Mesenchymal stem cell (in vitro differentiated cells and primary cell): ENCODE measurements around the gene MIDN.

Experiments used
- DNase-seq: peaks from one replicate; pipeline ENCODE4 v3.0.0-alpha.2; 2013
- H2AFZ ChIP-seq: one replicate; pipeline ENCODE4 v1.6.1; 2013; ENCODE audit warnings: low read depth, mild to moderate bottlenecking, control low read depth, inconsistent platforms, low read length, moderate library complexity
- H2AK5ac ChIP-seq: 2 replicates; pipeline ENCODE4 v1.6.1; 2013; ENCODE audit warnings: low read length, moderate library complexity, mild to moderate bottlenecking, inconsistent platforms; ENCODE audit not compliant: severe bottlenecking
- H2BK120ac ChIP-seq: one replicate; pipeline ENCODE4 v1.6.1; 2013; ENCODE audit warnings: low read depth, mild to moderate bottlenecking, inconsistent platforms, low read length, moderate library complexity
- H2BK12ac ChIP-seq, 2 experiments: one replicate each; pipeline ENCODE4 v1.6.1; 2013; ENCODE audit warnings: inconsistent platforms in 2 of 2, low read length in 2 of 2, mild to moderate bottlenecking in 2 of 2, moderate library complexity in 2 of 2, control low read depth in 1 of 2
- H2BK15ac ChIP-seq: one replicate; pipeline ENCODE4 v1.6.1; 2013; ENCODE audit warnings: mild to moderate bottlenecking, low read depth, inconsistent platforms; ENCODE audit not compliant: poor library complexity, severe bottlenecking
- H2BK5ac ChIP-seq: 2 replicates; pipeline ENCODE4 v1.6.1; 2013; ENCODE audit warnings: low read depth, mild to moderate bottlenecking, low read length, control low read depth, inconsistent platforms; ENCODE audit not compliant: poor library complexity, severe bottlenecking
- H3K14ac ChIP-seq, 2 experiments: one replicate each; pipeline ENCODE4 v1.6.1; 2013; ENCODE audit warnings: inconsistent platforms in 2 of 2, low read length in 2 of 2, control low read depth in 1 of 2, mild to moderate bottlenecking in 1 of 2, moderate library complexity in 1 of 2
- H3K18ac ChIP-seq, 2 experiments: one replicate each; pipeline ENCODE4 v1.6.1; 2013; ENCODE audit warnings: inconsistent platforms in 2 of 2, low read length in 2 of 2, control low read depth in 1 of 2, low read depth in 1 of 2, mild to moderate bottlenecking in 1 of 2
- H3K23ac ChIP-seq, 2 experiments: one replicate each; pipeline ENCODE4 v1.6.1; 2013; ENCODE audit warnings: inconsistent platforms in 2 of 2, low read length in 2 of 2, mild to moderate bottlenecking in 2 of 2, moderate library complexity in 2 of 2, control low read depth in 1 of 2
- H3K27ac ChIP-seq: 2 replicates; pipeline ENCODE4 v1.5.1; 2013; ENCODE audit warnings: mild to moderate bottlenecking, moderate library complexity, low read length, control low read depth, inconsistent platforms; ENCODE audit not compliant: poor library complexity, severe bottlenecking
- H3K27me3 ChIP-seq, 2 experiments: 2 replicates each; pipeline versions ENCODE4 v1.6.1 to v1.7.0; 2013; ENCODE audit warnings: low read length in 2 of 2, mild to moderate bottlenecking in 2 of 2, moderate library complexity in 2 of 2, control low read depth in 1 of 2, inconsistent platforms in 1 of 2; ENCODE audit not compliant: control insufficient read depth in 1 of 2, insufficient read depth in 1 of 2
- H3K36me3 ChIP-seq, 2 experiments: 2 replicates each; pipeline versions ENCODE4 v1.6.1 to v1.7.0; 2013; ENCODE audit warnings: low read length in 2 of 2, control low read depth in 1 of 2, inconsistent platforms in 1 of 2, low read depth in 1 of 2, mild to moderate bottlenecking in 1 of 2; ENCODE audit not compliant: insufficient read depth in 2 of 2, control insufficient read depth in 1 of 2
- H3K4ac ChIP-seq, 2 experiments: one replicate each; pipeline ENCODE4 v1.6.1; 2013; ENCODE audit warnings: inconsistent platforms in 2 of 2, low read length in 2 of 2, mild to moderate bottlenecking in 2 of 2, moderate library complexity in 2 of 2, control low read depth in 1 of 2, low read depth in 1 of 2
- H3K4me1 ChIP-seq: 2 replicates; pipeline ENCODE4 v1.6.1; 2013; ENCODE audit warnings: low read depth, low read length, control low read depth; ENCODE audit not compliant: control insufficient read depth, insufficient read depth
- H3K4me2 ChIP-seq: 2 replicates; pipeline ENCODE4 v1.6.1; 2013; ENCODE audit warnings: low read length, mild to moderate bottlenecking, inconsistent platforms; ENCODE audit not compliant: poor library complexity, severe bottlenecking
- H3K4me3 ChIP-seq, 2 experiments: 2 replicates each; pipeline versions ENCODE4 v1.5.1 to v1.7.0; 2013; ENCODE audit warnings: low read length in 2 of 2, mild to moderate bottlenecking in 2 of 2, control low read depth in 1 of 2, low read depth in 1 of 2; ENCODE audit not compliant: insufficient read depth in 1 of 2
- H3K79me1 ChIP-seq: replicated peaks from 2 replicates; pipeline ENCODE4 v1.6.1; 2013; ENCODE audit warnings: mild to moderate bottlenecking, control low read depth, low read length, inconsistent platforms; ENCODE audit not compliant: poor library complexity, severe bottlenecking
- H3K9ac ChIP-seq: 2 replicates; pipeline ENCODE4 v1.7.0; 2013; ENCODE audit warnings: mild to moderate bottlenecking, low read length, moderate library complexity
- H3K9me3 ChIP-seq: 2 replicates; pipeline ENCODE4 v1.7.0; 2013; ENCODE audit warnings: mild to moderate bottlenecking, low read length; ENCODE audit not compliant: control insufficient read depth
- H4K8ac ChIP-seq: one replicate; pipeline ENCODE4 v1.6.1; 2013; ENCODE audit warnings: inconsistent platforms, mild to moderate bottlenecking, low read length, moderate library complexity
- H4K91ac ChIP-seq: one replicate; pipeline ENCODE4 v1.6.1; 2013; ENCODE audit warnings: mild to moderate bottlenecking, low read length, inconsistent platforms
- WGBS: methylation state at CpG from one replicate; pipeline ENCODE4 v1.1.7; 2013; ENCODE audit warnings: mixed read lengths; 5-methylcytosine and 5-hydroxymethylcytosine counted together

Gene MIDN

DNA sequence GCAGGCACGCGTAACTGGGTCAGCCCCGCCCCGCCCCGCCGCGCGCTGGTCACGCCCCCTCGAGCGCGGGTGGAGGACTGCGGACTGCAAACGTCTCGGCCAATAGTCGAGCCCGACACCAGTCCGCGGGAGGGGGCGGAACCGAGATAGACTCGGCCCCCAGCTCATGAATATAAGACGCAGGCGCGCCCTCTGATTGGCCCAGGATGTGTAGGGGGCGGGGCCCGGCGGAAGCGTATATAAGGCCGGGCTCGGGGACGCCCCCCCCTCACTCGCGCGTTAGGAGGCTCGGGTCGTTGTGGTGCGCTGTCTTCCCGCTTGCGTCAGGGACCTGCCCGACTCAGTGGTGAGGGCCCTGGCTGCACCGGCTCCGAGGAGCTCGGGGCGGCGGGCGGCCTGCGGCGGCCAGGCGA is 20.7 kb downstream of the MIDN start, which contains the start of gene CIRBP:
CIRBP (plus strand) TSS at position 268 of the 413 bp plus-strand sequence. CDS start 1,602 bp downstream, outside the sequence.
- Histone ChIP-seq H3K27me3 (no peaks in the 10 kb centered on the region), H3K9ac (peak within 1 kb of the TSS; percentile 97), H3K27ac (peak within 1 kb of the TSS; percentile 98), H2BK15ac (peak within 1 kb of the TSS; percentile 68), H4K91ac (peak within 1 kb of the TSS; percentile 97), H2BK120ac (peak within 1 kb of the TSS; percentile 94), H3K4me2 (peak within 1 kb of the TSS; percentile 70), H3K4me3 (peak within 1 kb of the TSS; percentile 82 to 85), H3K18ac (peak within 1 kb of the TSS; percentile 96 to 99), H3K9me3 (no peaks in the 10 kb centered on the region), H3K4ac (peak within 1 kb of the TSS; percentile 93 to 96), H3K14ac (peak within 1 kb of the TSS in 1 of 2 experiments; percentile 72), H2BK5ac (peak within 1 kb of the TSS; percentile 92), H3K23ac (peak within 1 kb of the TSS in 1 of 2 experiments; percentile 78), H2AFZ (no peak within 1 kb of the TSS), H4K8ac (peak within 1 kb of the TSS; percentile 85), H2AK5ac (peak within 1 kb of the TSS; percentile 96), H3K4me1 (peaks cover 68% of the 10 kb centered on the region), H3K79me1 (peaks cover 8% of the 10 kb centered on the region), H3K36me3 (peaks cover 34 to 45% of the 10 kb centered on the region in 2 experiments), H2BK12ac (peak within 1 kb of the TSS in 1 of 2 experiments; percentile 87)
- under 1% methylated on average over 47 of the region's 50 CpGs for WGBS
- DNase-seq = peak; percentile 99

DNA sequence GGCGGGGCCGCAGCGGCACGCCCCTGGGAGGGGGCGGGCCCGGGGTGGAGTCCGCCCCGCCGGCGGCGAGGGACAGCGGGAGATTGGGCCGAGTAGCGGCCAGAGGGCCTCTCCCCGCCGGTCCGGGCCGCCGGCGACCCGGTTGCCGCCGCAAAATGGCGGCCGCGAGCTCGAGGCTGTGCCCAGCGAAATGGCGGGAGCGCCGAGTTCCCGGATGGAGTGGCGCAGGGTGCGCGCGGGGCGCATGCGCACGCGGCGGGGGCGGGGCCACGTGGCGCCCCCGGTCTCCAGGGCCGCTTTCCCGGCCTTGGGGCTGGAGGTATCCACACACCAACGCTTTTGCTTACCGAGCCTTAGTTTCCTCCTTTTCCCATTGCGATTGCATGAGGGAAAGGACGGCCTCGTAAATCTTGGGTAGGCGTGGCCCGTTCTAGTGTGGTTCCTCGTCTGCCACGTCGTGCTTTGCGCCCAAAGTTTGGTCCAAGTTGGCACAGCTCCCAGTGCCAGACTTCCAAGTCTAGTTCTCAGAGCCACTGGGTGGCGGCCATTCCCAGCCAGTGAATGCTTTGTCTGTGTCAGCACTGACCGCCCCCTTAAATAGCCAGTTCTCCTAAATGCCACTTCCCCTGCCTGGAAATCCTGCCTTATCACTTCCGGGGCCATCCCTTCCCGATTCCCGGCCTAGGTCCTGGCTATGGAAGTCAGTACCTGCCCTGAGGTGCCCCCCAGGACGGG is 21.3 kb downstream of the MIDN start:
- Histone ChIP-seq H3K9ac (peak overlapping the region; percentile 97), H3K4ac (peak overlapping the region; percentile 93 to 96), H3K4me3 (peak overlapping the region; percentile 82 to 85), H3K27me3 (no peaks in the 10 kb centered on the region), H2BK120ac (peak overlapping the region; percentile 94), H3K18ac (peak overlapping the region; percentile 96 to 99), H2BK12ac (no peak overlapping the region), H3K14ac (peak overlapping the region in 1 of 2 experiments; percentile 72), H3K9me3 (no peaks in the 10 kb centered on the region), H3K79me1 (peaks cover 8% of the 10 kb centered on the region), H2AFZ (no peak overlapping the region), H4K8ac (peak overlapping the region; percentile 85), H3K23ac (peak overlapping the region in 1 of 2 experiments; percentile 78), H3K4me1 (peaks cover 68% of the 10 kb centered on the region), H2BK15ac (peak overlapping the region; percentile 68), H2BK5ac (peak overlapping the region; percentile 92), H3K36me3 (peaks cover 40 to 48% of the 10 kb centered on the region in 2 experiments), H3K27ac (peak overlapping the region; percentile 98), H4K91ac (peak overlapping the region; percentile 97), H2AK5ac (peak overlapping the region; percentile 96), H3K4me2 (peak overlapping the region; percentile 70)
- DNase-seq = peak; percentile 90
- WGBS = 1% methylated on average over 49 of the region's 64 CpGs

DNA sequence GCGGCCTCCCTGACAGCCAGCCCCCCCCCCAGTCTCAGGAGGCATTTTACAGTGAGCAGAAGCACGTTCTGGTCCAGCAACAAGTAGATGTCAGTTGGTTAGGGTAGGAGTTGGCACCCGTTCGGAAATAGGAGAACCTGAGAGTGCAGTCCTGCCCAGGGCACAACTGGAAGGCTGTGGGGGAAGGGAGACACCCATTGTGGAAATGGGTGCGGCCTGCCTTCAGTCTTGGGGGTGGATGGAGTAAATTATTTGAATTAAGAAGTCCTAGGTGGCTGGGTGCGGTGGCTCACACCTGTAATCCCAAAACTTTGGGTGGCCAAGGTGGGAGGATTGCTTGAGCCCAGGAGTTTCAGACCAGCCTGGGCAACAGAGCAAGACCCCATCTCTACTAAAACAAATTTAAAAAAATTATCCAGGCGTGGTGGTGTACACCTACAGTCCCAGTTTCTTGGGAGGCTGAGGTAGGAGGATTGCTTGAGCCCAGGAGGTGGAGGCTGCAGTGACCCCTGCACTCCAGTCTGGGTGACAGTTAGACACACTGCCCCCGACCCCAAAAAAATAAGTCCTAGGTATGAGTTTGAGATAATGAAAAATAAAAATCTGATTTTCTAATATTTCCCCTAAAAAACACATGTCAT is 21.9 kb downstream of the MIDN start:
- H2BK15ac ChIP-seq = no peak overlapping the region
- no peak for DNase-seq
- H3K4me1 ChIP-seq = peaks cover 67% of the 10 kb centered on the region
- H2BK120ac ChIP-seq = peak overlapping the region; percentile 94
- H3K4me2 ChIP-seq = peak overlapping the region; percentile 70
- peak overlapping the region in 1 of 2 experiments; percentile 72 for H3K14ac ChIP-seq
- H2AFZ ChIP-seq = no peak overlapping the region
- peak overlapping the region; percentile 94 for H4K91ac ChIP-seq
- no peak overlapping the region for H2BK12ac ChIP-seq
- H4K8ac ChIP-seq = peak overlapping the region; percentile 70
- H3K4ac ChIP-seq = peak overlapping the region; percentile 93 to 96
- H3K9ac ChIP-seq = peak overlapping the region; percentile 97
- no peaks in the 10 kb centered on the region for H3K9me3 ChIP-seq
- H3K18ac ChIP-seq = peak overlapping the region; percentile 96 to 99
- peaks cover 8% of the 10 kb centered on the region for H3K79me1 ChIP-seq
- 46% methylated on average over 6 of the region's 8 CpGs for WGBS
- peak overlapping the region; percentile 82 to 85 for H3K4me3 ChIP-seq
- H3K27me3 ChIP-seq = no peaks in the 10 kb centered on the region
- H3K23ac ChIP-seq = peak overlapping the region in 1 of 2 experiments; percentile 2
- peak overlapping the region; percentile 96 for H2AK5ac ChIP-seq
- peak overlapping the region; percentile 98 for H3K27ac ChIP-seq
- peak overlapping the region; percentile 92 for H2BK5ac ChIP-seq
- peaks cover 43 to 48% of the 10 kb centered on the region in 2 experiments for H3K36me3 ChIP-seq
